ENCODE measurements around the gene GGPS1.
"Not testable (repeated sequence)": the region's sequence is repeated elsewhere in the genome, so short reads cannot be mapped to it uniquely, and the experiment has no call there.

GGPS1 gene

GRCh38 chr1:235328271-235329138 is at the start of gene GGPS1:
GGPS1 (plus strand) TSS chr1:235328570; CDS start chr1:235335265, 6,695 bp downstream.
- DNase-seq = peak; percentile 100

- no peak for DNase-seq
These were observed 49.5 kb upstream of the GGPS1 start for GRCh38 chr1:235278915-235279292.

- DNase-seq = no peak
These were observed 48.7 kb upstream of the GGPS1 start for GRCh38 chr1:235279694-235280093.

- DNase-seq = no peak
These were observed 47.9 kb upstream of the GGPS1 start for GRCh38 chr1:235280467-235280866.

- DNase-seq = not testable (repeated sequence)
These were observed 44.7 kb upstream of the GGPS1 start for GRCh38 chr1:235283636-235284035.

GRCh38 chr1:235284231-235284769 is 44.1 kb upstream of the GGPS1 start:
- no peak for DNase-seq

GRCh38 chr1:235286667-235287066 is 41.7 kb upstream of the GGPS1 start:
- DNase-seq = no peak

- no peak for DNase-seq
These were observed 41.0 kb upstream of the GGPS1 start for GRCh38 chr1:235287208-235287882.

GRCh38 chr1:235289859-235290739 is 38.3 kb upstream of the GGPS1 start:
- DNase-seq = no peak

- DNase-seq = no peak
These were observed 37.4 kb upstream of the GGPS1 start for GRCh38 chr1:235290740-235291502.

- DNase-seq = no peak
These were observed 36.7 kb upstream of the GGPS1 start for GRCh38 chr1:235291599-235292091.

- DNase-seq = no peak
These were observed 35.6 kb upstream of the GGPS1 start for GRCh38 chr1:235292790-235293189.

GRCh38 chr1:235293322-235293942 is 34.9 kb upstream of the GGPS1 start:
- no peak for DNase-seq

- peak; percentile 30 for DNase-seq
These were observed 32.4 kb upstream of the GGPS1 start for GRCh38 chr1:235295902-235296350.

GRCh38 chr1:235296729-235297128 is 31.6 kb upstream of the GGPS1 start:
- DNase-seq = no peak

GRCh38 chr1:235297579-235297978 is 30.8 kb upstream of the GGPS1 start:
- peak; percentile 18 for DNase-seq

- DNase-seq = no peak
These were observed 29.6 kb upstream of the GGPS1 start for GRCh38 chr1:235298758-235299157.

GRCh38 chr1:235299169-235299858 is 29.1 kb upstream of the GGPS1 start:
- no peak for DNase-seq

GRCh38 chr1:235302143-235302542 is 26.2 kb upstream of the GGPS1 start:
- no peak for DNase-seq

- no peak for DNase-seq
These were observed 23.6 kb upstream of the GGPS1 start for GRCh38 chr1:235304549-235305451.
